GM12878 (cell line): Measurements from ENCODE around the gene EYA2. TPM values are rescaled to one million over a fixed set of nuclear protein-coding genes. Genes with fewer than 3 reads are reported as not detected.

ENCODE experiments used
- ATAC-seq: fragments of 200-7000 bp; cut with Tn5 transposase; 3 replicates; pipeline ENCODE4 v1.9.1; 2020; ENCODE audit warnings: mild to moderate bottlenecking, moderate library complexity
- BruUV-seq: library from RNA; stranded (reverse); fragments of 400-500 nt; replicated peaks from 2 replicates; lab custom pipeline; 2021; lab: Mats Ljungman, UMichigan
- CTCF ChIA-PET: fragments of 300-600 bp; sonication (Branson Sonifier 250); formaldehyde crosslinking; extraction: SDS; loops from one replicate; lab custom pipeline; 2021; ENCODE audit warnings: inconsistent platforms; lab: Yijun Ruan, JAX
- POLR2A ChIA-PET: fragments of 350-600 bp; formaldehyde crosslinking; extraction: SDS; loops from one replicate; lab custom pipeline; 2021; ENCODE audit warnings: inconsistent platforms; lab: Charles Lee
- RAD21 ChIA-PET: fragments of 300-600 bp; sonication (Branson Sonifier 250); formaldehyde crosslinking; loops from one replicate; lab custom pipeline; 2023; ENCODE audit warnings: antibody characterized with exemption; ENCODE audit not compliant: unreplicated experiment; lab: Charles Lee
- SMC1A ChIA-PET: fragments of 300-600 bp; sonication (Branson Sonifier 250); formaldehyde crosslinking; loops from one replicate; lab custom pipeline; 2023; ENCODE audit not compliant: unreplicated experiment, uncharacterized antibody; lab: Charles Lee
- DNase-seq: peaks from one replicate; pipeline ENCODE4 v3.0.0-alpha.2; 2011; ENCODE audit warnings: low read depth, low spot score
- FAIRE-seq: peaks from 3 replicates; lab custom pipeline; 2011; peaks lifted over from hg19 to GRCh38; lab: Jason Lieb, UNC
- H2AFZ ChIP-seq: 2 replicates; pipeline ENCODE4 v1.6.0; 2011; ENCODE audit warnings: low read depth, low read length, control low read depth; ENCODE audit not compliant: control insufficient read depth
- H3K27ac ChIP-seq: 2 replicates; pipeline ENCODE4 v1.5.1; 2011; ENCODE audit warnings: control low read depth; ENCODE audit not compliant: control insufficient read depth, insufficient read depth
- H3K27me3 ChIP-seq, 2 experiments: replicated peaks in 1 of 2; 2 replicates each; pipeline versions ENCODE4 v1.6.0 to v1.6.1; 2011; ENCODE audit warnings: low read length in 1 of 2; ENCODE audit not compliant: control insufficient read depth in 2 of 2, insufficient read depth in 2 of 2
- H3K36me3 ChIP-seq, 2 experiments: 2 replicates each; pipeline ENCODE4 v1.5.1; 2011; ENCODE audit warnings: low read length in 1 of 2; ENCODE audit not compliant: control insufficient read depth in 2 of 2, insufficient read depth in 2 of 2
- H3K4me1 ChIP-seq: 2 replicates; pipeline ENCODE4 v1.6.1; 2011; ENCODE audit warnings: mild to moderate bottlenecking, low read length, moderate library complexity, mixed read lengths; ENCODE audit not compliant: control insufficient read depth, insufficient read depth
- H3K4me2 ChIP-seq: 2 replicates; pipeline ENCODE4 v1.6.0; 2011; ENCODE audit warnings: control low read depth; ENCODE audit not compliant: control insufficient read depth, insufficient read depth
- H3K4me3 ChIP-seq: fragments of 200-600 bp; sonication (generic); 2 replicates; pipeline ENCODE4 v1.5.1; 2016
- H3K79me2 ChIP-seq: 2 replicates; pipeline ENCODE4 v1.6.0; 2011; ENCODE audit warnings: low read length; ENCODE audit not compliant: control insufficient read depth, insufficient read depth
- H3K9ac ChIP-seq: 2 replicates; pipeline ENCODE4 v1.8.0; 2011; ENCODE audit warnings: low read length, control low read depth, mixed read lengths; ENCODE audit not compliant: control insufficient read depth, insufficient read depth
- H3K9me3 ChIP-seq: replicated peaks from 3 replicates; pipeline ENCODE4 v1.5.1; 2011; ENCODE audit warnings: mild to moderate bottlenecking, low read length; ENCODE audit not compliant: control insufficient read depth, insufficient read depth
- H4K20me1 ChIP-seq: 2 replicates; pipeline ENCODE4 v1.6.0; 2011; ENCODE audit not compliant: control insufficient read depth, insufficient read depth
- BACH1 ChIP-seq: fragments of 450-650 bp; IDR thresholded peaks from 2 replicates; pipeline ENCODE4 v1.6.1; 2017; ENCODE audit warnings: mild to moderate bottlenecking, borderline replicate concordance
- BCL11A ChIP-seq: IDR thresholded peaks from 2 replicates; pipeline ENCODE4 v1.6.1; 2011; ENCODE audit warnings: low read depth, low read length
- CBFB ChIP-seq: IDR thresholded peaks from 2 replicates; pipeline ENCODE4 v1.6.1; 2016; ENCODE audit warnings: antibody characterized with exemption, low read depth
- E4F1 ChIP-seq: fragments of 450-650 bp; IDR thresholded peaks from 2 replicates; pipeline ENCODE4 v1.6.1; 2018; ENCODE audit warnings: borderline replicate concordance, mild to moderate bottlenecking; ENCODE audit not compliant: partially characterized antibody
- EED ChIP-seq: sonication (generic); IDR thresholded peaks from 2 replicates; pipeline ENCODE4 v1.6.1; 2016; ENCODE audit warnings: antibody characterized with exemption, low read depth
- ELK1 ChIP-seq: IDR thresholded peaks from 2 replicates; pipeline ENCODE4 v1.6.1; 2012; ENCODE audit warnings: low read depth, low read length, improper control_type of control experiment
- MTA2 ChIP-seq: fragments of 450-650 bp; IDR thresholded peaks from 2 replicates; pipeline ENCODE4 v1.6.1; 2016; ENCODE audit warnings: low read depth, mild to moderate bottlenecking, moderate library complexity
- MYC ChIP-seq: IDR thresholded peaks from 2 replicates; pipeline ENCODE4 v1.6.1; 2011; ENCODE audit warnings: mild to moderate bottlenecking, low read length, moderate library complexity, inconsistent platforms; ENCODE audit not compliant: insufficient read depth, insufficient replicate concordance, insufficient read length, severe bottlenecking
- RFX5 ChIP-seq: IDR thresholded peaks from 2 replicates; pipeline ENCODE4 v1.6.1; 2011; ENCODE audit warnings: low read depth, low read length, improper control_type of control experiment
- TARDBP ChIP-seq: IDR thresholded peaks from 2 replicates; pipeline ENCODE4 v1.6.1; 2016; ENCODE audit warnings: borderline replicate concordance
- WGBS: methylation state at CpG from one replicate; pipeline ENCODE4 v1.1.6; 2016; ENCODE audit warnings: low lambda C conversion rate; ENCODE audit not compliant: insufficient replicate concordance, insufficient coverage; ENCODE audit errors: missing lambda C conversion rate; 5-methylcytosine and 5-hydroxymethylcytosine counted together
- in situ Hi-C: fragments of 300-500 bp; cut with MboI; formaldehyde crosslinking; loops from 9 replicates; pipeline ENCODE4 v1.14.3; 2018; ENCODE audit warnings: mixed read lengths
- intact Hi-C: fragments of 100-400 bp; cut with micrococcal nuclease; formaldehyde crosslinking; loops from one replicate; pipeline ENCODE4 v1.14.2; 2022; ENCODE audit not compliant: unreplicated experiment
- polyA plus RNA-seq, 11 experiments: library from polyadenylated mRNA; depleted of rRNA in 4 of 11; unstranded in 6 of 11; stranded (reverse) in 5 of 11; fragments of >200 nt; fragmentation: Nextera tagmentation in 4 of 11; fragmentation: Illumina TruSeq in 1 of 11; extraction: Ambion mirVana in 4 of 11; extraction: Trizol in 1 of 11; gene quantifications; 1 replicate in 1 of 11; 2 replicates in 10 of 11; pipeline versions ENCODE4 v1.2.1 to v1.2.3, GENCODE V29; 2011 to 2016; ENCODE audit warnings: inconsistent platforms in 2 of 11, missing spikeins in 2 of 11, low read depth in 1 of 11
- total RNA-seq, 4 experiments: library from RNA; depleted of rRNA in 3 of 4; stranded (reverse); fragments of >200 nt in 3 of 4; fragmentation: Illumina TruSeq in 1 of 4; extraction: Trizol in 1 of 4; gene quantifications; 2 replicates each; pipeline versions ENCODE4 v1.2.1 to v1.2.3, GENCODE V29; 2013 to 2021

Gene EYA2
- total and polyA plus RNA-seq, 10 of the 15 experiments (the other 5 are each of a cell fraction or from before 2014, with no cell fraction given), result 0.20 TPM; not detected in 9

DNA sequence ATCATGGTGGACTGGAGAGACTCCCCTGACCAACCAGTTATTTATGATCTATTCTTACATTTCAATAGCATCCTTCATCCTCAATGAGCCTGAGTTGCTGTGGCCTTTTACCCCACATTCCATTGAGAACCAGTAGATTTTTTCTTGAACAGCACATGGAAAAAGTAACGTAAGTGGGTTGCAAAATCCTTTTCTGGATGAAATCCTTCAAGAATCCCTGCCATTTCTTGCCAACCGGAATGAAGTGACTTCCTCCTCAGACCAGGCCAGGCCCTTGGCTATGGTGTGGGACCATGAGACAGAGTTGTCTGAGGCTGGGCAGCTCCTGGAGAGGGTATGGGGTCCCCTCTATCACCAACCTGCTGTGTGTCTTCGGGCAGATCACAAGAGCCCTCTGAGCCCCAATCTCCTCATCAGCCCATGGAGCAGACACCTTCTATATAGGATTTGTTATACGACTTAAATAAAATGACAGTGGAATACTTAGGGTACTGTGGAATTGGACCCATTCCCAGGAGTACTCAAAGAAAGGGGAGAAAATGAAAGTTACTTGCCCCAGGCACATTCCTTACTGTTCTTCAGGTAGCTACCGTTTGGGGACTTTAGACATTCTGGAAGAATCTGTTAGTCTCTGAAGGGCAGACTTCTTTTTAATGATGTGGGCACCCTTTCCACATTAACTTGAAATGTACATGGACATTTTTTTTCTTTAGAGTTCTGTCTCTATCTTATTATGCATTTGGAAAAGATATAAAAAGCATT is 10.9 kb downstream of the EYA2 start:
- peaks cover 2% of the 10 kb centered on the region in 2 experiments; a peak in 3 of 4 replicates for H3K27me3 ChIP-seq
- ATAC-seq (no peak), DNase-seq (no peak), FAIRE-seq (no peak)
- H3K27ac ChIP-seq, result no peak overlapping the region
- no TSS peak for BruUV-seq
- ChIA-PET RAD21 (no interaction called here), SMC1A (no interaction called here), POLR2A (no interaction called here), CTCF (no interaction called here)
- no peaks in the 10 kb centered on the region for H4K20me1 ChIP-seq
- no peaks in the 10 kb centered on the region for H3K79me2 ChIP-seq
- TF ChIP-seq MYC, result no peak
- TF ChIP-seq BACH1, result no peak
- no peak for TF ChIP-seq ELK1
- no peak for TF ChIP-seq EED
- TF ChIP-seq CBFB, result no peak
- TF ChIP-seq MTA2, result no peak
- TF ChIP-seq BCL11A, result no peak
- TF ChIP-seq RFX5, result no peak
- TF ChIP-seq E4F1, result no peak
- TF ChIP-seq TARDBP, result no peak
- WGBS, result 39% methylated on average over 5 of the region's 5 CpGs
- H3K9me3 ChIP-seq, result no peaks in the 10 kb centered on the region
- no peak overlapping the region for H3K4me2 ChIP-seq
- intact Hi-C loops, result no loop called here
- H2AFZ ChIP-seq, result no peak overlapping the region
- in situ Hi-C loops, result no loop called here
- no peaks in the 10 kb centered on the region for H3K36me3 ChIP-seq
- no peak overlapping the region for H3K4me3 ChIP-seq
- H3K4me1 ChIP-seq, result no peaks in the 10 kb centered on the region
- H3K9ac ChIP-seq, result no peak overlapping the region
